ENCODE results near the gene NCBP3.
"Not testable (repeated sequence)": the region's sequence is repeated elsewhere in the genome, so short reads cannot be mapped to it uniquely, and the experiment has no call there.

NCBP3 gene

DNA sequence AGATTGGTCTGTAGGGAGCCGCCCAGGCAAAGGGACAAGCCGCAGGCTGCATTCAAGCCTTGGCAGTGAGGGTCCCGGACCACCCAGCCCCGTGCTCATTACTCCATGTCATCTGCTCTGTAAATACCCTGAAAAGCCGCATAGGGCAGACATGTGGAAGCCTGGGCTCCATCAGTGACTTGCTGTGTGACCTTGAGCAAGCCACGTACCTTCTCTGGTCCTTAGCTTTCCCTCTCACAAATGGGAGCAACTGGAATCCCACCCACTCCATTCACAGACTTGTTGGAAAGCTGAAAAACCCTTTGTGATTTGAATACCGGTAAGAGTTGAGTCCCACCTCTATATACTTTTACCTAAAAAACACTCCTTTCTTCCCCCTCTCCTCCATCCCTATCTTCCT is 34.9 kb upstream of the NCBP3 start:
- DNase-seq: no peak

- no peak for DNase-seq
Measured at GRCh38 chr17:3879591-3880417, 33.8 kb upstream of the NCBP3 start.

GRCh38 chr17:3879186-3879585 is 33.1 kb upstream of the NCBP3 start:
- no peak for DNase-seq

DNA sequence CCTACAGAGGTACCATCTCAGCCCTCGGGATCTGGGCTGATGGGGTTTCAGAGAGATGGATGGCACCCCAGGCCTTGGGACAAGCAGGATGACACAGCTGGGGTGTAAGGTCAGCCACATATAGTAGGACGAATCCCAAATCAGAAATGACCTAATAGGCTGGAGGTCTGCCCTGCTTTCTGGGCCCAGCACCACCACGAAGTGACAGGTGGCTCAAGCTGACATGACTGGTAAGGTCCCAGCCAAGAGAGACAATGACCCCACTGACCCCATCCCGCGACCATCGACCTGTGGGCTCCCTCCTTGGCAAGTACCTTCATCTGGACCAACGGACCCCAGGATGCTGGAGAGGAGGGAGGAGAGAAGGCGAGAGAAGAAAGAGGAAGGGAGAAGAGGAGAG is 31.2 kb upstream of the NCBP3 start:
- DNase-seq: no peak

DNA sequence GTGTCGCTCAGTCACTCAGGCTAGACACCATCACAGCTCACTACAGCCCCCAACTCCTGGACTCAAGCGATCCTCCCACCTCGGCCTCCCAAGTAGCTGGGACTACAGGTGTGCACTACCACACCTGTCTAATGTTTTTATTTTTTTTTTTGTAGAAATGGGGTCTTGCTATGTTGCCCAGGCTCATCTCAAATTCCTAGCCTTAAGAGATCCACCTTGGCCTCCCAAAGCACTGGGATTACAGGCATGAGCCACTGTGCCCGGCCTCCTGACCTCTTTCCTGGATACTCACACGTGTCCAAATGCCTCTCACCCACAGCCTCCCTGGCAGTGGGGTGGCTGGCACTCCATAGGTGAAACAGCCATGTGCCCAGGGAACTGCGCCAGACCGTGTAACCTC is 29.3 kb upstream of the NCBP3 start:
- no peak for DNase-seq

DNA sequence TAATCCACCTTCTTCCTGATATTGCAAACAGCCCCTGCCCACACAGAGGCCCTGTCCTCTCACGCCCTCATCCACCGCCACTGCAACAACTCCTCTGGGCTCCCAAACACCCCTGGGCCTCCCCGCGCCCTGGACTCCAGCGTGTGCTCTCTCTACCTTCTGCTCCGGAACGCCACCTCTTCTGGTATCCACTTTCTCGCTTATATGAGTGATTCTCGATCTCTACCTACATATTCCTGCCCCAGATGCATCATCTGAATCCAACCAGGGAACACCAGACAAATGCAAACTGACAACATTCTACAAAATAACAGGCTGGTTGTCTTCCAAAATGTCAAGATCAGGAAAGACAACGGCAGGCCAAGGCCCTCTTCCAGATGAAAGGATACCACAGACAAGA is 27.8 kb upstream of the NCBP3 start:
- DNase-seq: no peak

- no peak for DNase-seq
Measured at GRCh38 chr17:3870871-3871306, 24.8 kb upstream of the NCBP3 start.

DNA sequence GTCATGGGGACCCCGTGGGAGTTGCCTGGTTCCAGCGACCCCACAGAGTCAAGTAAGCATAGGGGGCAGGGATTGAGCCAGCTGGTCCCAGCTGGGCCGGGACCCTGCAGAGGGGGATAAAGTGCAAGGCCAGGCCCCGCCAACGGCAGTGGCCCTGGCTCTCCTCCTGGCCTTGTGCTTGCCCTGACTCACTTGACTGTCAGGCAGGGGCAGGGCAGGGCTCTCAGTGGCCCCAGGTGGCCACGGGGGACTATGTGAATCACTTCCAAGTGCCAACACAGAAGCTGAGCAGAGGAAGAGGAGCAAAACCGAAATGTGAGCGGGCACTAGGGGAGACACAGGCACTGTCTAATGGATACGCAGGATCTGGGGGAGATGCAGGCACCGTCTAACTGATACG is 21.6 kb upstream of the NCBP3 start:
- DNase-seq: no peak

GRCh38 chr17:3867106-3867505 is 21.1 kb upstream of the NCBP3 start:
- no peak for DNase-seq

- DNase-seq: no peak
Measured at GRCh38 chr17:3866276-3866675, 20.2 kb upstream of the NCBP3 start.

DNA sequence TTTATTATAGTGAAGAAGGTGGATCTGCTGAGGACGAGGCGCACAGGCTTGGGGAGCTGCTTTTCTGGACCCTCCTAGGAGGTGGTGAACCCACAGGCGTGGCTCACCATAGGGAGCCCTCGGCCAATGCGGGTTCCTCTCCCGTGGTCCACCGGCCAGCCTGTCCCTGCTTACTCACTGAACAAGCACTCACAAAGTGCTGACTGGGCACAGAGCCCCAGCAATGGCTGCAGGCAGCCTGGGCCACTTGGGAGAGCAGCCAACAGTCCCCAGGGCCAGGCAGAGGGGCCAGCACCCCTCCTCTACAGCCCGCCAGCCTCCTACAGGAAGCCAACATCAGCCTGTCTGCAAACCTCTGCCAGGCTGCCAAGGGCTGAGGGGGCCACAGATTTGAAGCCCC is 19.1 kb upstream of the NCBP3 start:
- DNase-seq: no peak

DNA sequence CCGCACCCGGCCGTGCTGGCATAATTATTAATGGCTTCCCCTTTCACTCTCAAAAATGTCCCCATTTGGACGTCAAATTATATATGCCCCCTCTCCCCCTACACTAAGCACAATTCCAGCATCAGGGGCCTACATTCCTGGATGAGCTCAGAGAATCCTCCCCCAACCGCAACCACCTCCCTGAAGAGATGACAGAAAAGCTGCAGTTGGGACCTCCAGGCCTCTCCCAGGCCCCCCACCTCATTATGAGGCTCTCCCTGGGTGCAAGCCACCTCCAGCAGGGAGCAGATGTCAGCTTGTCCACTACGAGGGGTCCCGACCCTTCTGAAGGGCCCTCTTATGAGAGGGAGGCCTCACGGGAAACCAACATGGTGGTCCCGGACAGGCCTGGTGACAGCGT is 18.5 kb upstream of the NCBP3 start:
- DNase-seq: no peak

DNA sequence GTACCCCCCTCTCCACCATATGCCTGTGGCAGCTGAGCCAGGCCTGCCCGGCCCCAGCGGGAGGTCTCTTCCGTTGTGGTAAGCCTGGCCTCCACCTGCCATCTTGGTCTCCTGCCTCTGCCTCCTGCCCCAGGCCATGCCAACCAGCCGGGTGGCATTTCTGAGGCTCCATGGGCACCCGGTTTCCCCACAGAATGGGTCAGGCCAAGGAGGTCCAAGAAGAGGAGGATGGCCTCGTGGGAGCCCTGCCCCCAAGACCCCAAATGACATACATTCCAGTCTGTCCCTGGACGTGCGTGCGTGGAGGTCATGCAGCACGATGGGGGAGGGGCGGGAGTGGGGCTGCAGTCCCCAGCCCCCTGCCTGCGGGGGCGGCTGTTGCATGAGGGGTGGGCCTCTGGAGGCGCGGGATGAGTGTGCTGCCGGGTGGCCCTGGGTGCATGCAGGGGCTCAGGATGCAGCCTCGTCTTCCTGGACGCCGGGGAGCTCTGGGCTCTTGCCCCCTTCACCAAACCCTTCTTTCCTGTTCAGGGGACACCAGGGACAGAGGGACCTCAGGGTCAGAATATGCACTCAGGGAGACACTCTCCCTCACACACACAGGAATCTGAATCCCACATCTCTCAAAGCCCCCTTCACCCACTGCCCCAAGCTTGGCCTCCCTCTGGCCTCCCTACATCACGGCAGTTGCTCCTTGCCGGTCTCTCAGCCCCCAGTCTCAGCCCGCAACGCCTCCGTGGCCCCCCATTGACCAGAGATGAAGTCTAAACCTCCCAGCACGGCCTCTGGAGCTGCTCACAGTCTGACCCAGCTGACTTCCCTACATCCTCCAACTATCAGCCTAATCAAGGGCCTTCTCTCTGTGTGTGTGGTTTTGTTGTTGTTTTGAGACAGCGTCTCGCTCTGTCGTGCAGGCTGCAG is 16.0 kb upstream of the NCBP3 start:
- DNase-seq: no peak

- no peak for DNase-seq
Measured at GRCh38 chr17:3860939-3861700, 15.1 kb upstream of the NCBP3 start.

GRCh38 chr17:3859940-3860339 is 13.9 kb upstream of the NCBP3 start:
- DNase-seq: no peak

DNA sequence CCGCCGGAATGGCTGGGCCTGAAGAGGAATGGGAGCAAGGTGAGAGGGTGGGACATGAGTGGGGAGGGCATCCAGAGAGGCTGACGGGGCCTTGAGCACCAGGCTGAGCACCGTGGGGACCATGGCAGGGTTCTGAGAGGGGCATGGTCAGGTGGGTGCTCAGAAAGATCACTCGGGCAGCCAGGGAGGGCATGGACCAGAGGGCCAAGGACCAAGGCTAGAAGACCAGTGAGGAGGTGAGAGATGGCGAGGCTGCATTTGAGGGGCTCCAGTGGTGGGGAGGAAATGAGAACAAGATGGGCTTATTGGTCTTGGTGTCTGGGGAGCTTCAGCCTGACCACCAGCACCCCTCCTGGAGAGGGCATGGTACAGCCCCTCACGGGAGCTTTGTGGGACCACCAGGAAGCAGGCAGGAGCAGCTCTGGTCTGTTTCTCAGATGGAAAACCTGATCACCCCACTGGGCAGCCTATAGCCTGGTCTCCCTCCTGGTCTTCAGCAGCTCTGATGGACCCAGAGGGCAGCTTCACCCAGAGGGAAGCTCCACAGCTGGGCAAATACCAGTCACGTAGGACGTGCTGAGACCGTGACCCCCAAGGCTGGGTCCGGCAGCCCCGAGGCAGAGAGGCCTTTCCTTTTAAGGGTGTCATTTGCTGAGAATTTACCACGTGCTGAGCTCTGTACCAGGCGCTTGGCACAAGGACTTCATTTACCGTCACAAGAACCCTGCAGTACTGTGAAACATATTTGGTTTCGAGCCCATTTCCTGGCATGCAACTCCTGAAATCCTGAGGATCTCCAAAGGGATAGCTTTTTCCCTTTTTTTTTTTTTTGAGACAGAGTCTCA is 11.4 kb upstream of the NCBP3 start:
- DNase-seq: no peak

- DNase-seq: not testable (repeated sequence)
Measured at GRCh38 chr17:3854204-3854603, 8.2 kb upstream of the NCBP3 start.

DNA sequence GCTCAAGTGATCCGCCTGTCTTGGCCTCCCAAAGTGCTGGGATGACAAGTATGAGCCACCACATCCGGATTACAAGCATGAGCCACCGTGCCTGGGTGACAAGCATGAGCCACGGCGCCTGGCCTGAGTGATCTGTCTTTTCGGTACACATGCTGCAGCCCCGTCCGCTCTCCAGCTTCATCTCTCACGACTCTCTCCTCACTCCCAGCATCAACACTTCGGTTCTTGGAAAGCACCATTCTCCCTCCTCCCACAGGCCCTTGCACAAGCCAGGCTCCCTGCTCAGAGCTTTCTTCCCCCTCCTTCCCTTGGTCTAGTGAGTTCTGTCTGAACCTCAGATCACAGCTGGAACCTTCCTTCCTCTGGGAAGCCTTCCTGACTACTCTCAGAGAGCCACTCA is 6.5 kb upstream of the NCBP3 start:
- no peak for DNase-seq

- DNase-seq: no peak
Measured at GRCh38 chr17:3851461-3852100, 5.5 kb upstream of the NCBP3 start.

GRCh38 chr17:3848229-3848835 is 2.3 kb upstream of the NCBP3 start:
- DNase-seq: no peak

DNA sequence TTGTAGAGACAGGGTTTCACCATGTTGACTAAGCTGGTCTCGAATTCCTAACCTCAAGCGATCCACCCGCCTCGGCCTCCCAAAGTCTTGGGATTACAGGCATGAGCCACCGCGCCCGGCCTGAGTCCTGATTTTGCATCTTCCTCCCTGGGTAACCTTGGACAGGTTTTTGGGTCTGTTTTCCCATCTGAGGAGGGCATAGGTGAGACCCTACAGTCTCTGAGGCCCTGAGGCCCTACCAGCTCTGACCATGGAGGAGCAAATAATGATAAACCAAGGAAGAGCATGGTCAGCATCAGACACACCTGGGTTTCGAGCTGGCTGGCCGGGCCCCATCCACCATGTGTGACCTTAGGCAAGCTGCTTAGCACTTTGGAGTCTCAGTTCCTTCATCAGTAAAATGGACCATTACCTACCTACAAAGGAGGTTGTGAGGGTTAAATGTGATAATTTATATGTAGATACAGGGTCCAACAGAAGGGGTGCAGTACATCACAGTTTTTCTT is 1.2 kb upstream of the NCBP3 start:
- DNase-seq: no peak
